K562 (cell line): ENCODE data around the gene INO80. TPM values are rescaled to one million over a fixed set of nuclear protein-coding genes. Genes with fewer than 3 reads are reported as not detected.
A peak's percentile ranks its signal among the peaks of the same experiment; 100 is the strongest.

Experiments
- ARID1B ChIP-seq: fragments of 450-650 bp; IDR thresholded peaks from 2 replicates; pipeline ENCODE4 v1.6.1; 2016; ENCODE audit warnings: antibody characterized with exemption, mild to moderate bottlenecking, inconsistent platforms
- CBX1 ChIP-seq: sonication (generic); IDR thresholded peaks from 2 replicates; pipeline ENCODE4 v1.6.1; 2016; ENCODE audit warnings: antibody characterized with exemption, low read depth, mild to moderate bottlenecking
- CHD2 ChIP-seq: IDR thresholded peaks from 2 replicates; pipeline ENCODE4 v1.6.1; 2011; ENCODE audit warnings: low read depth, low read length
- DMBX1 ChIP-seq: fragments of 250-450 bp; sonication (Bioruptor Pico); IDR thresholded peaks from 2 replicates; pipeline ENCODE4 v1.8.0; 2022; ENCODE audit warnings: inconsistent platforms, mild to moderate bottlenecking, moderate library complexity, borderline replicate concordance
- GATA2 ChIP-seq: sonication (generic); formaldehyde crosslinking; IDR thresholded peaks from 2 replicates; pipeline ENCODE4 v1.4.0; 2020; ENCODE audit warnings: mild to moderate bottlenecking, missing genetic modification reagents
- GTF2F1 ChIP-seq: IDR thresholded peaks from 2 replicates; pipeline ENCODE4 v1.6.1; 2011; ENCODE audit warnings: low read depth, low read length, improper control_type of control experiment
- HIVEP1 ChIP-seq: fragments of 250-450 bp; sonication (Bioruptor Pico); IDR thresholded peaks from 2 replicates; pipeline ENCODE4 v1.4.0; 2020; ENCODE audit warnings: mild to moderate bottlenecking
- LEF1 ChIP-seq: fragments of 450-650 bp; IDR thresholded peaks from 2 replicates; pipeline ENCODE4 v1.6.1; 2016; ENCODE audit warnings: mild to moderate bottlenecking
- MYC ChIP-seq, 2 experiments: fragments of 250-450 bp in 1 of 2; sonication (Bioruptor Pico) in 1 of 2; IDR thresholded peaks; 2 replicates each; pipeline versions ENCODE4 v1.5.1 to v1.6.1; 2012 to 2021; ENCODE audit warnings: low read depth in 2 of 2, borderline replicate concordance in 1 of 2, improper control_type of control experiment in 1 of 2, low read length in 1 of 2, mild to moderate bottlenecking in 1 of 2, moderate library complexity in 1 of 2
- PTBP1 ChIP-seq: fragments of 200-400 bp; formaldehyde crosslinking; IDR thresholded peaks from 2 replicates; pipeline ENCODE4 v1.6.1; 2017; ENCODE audit warnings: low read depth, low read length
- PTTG1 ChIP-seq: fragments of 450-650 bp; IDR thresholded peaks from 2 replicates; pipeline ENCODE4 v1.6.1; 2016; ENCODE audit warnings: low read depth, mild to moderate bottlenecking, missing genetic modification characterization, missing compliant biosample characterization
- SIN3B ChIP-seq: fragments of 450-650 bp; IDR thresholded peaks from 2 replicates; pipeline ENCODE4 v1.6.1; 2017; ENCODE audit warnings: low read depth, mild to moderate bottlenecking, moderate library complexity
- SMAD1 ChIP-seq: fragments of 150-350 bp; IDR thresholded peaks from 2 replicates; pipeline ENCODE4 v1.6.1; 2014; ENCODE audit warnings: low read length, low read depth; ENCODE audit not compliant: partially characterized antibody
- SP1 ChIP-seq: sonication (generic); formaldehyde crosslinking; IDR thresholded peaks from 2 replicates; pipeline ENCODE4 v1.8.1; 2022; ENCODE audit warnings: mild to moderate bottlenecking, missing genetic modification reagents
- WHSC1 ChIP-seq: IDR thresholded peaks from one replicate; pipeline ENCODE4 v1.6.1; 2012; ENCODE audit warnings: low read length, control low read depth, inconsistent platforms
- YY1 ChIP-seq, 3 experiments: IDR thresholded peaks; 2 replicates each; pipeline ENCODE4 v1.6.1; 2011; ENCODE audit warnings: low read length in 2 of 3, mild to moderate bottlenecking in 2 of 3, moderate library complexity in 2 of 3, borderline replicate concordance in 1 of 3, control low read depth in 1 of 3, low read depth in 1 of 3; ENCODE audit not compliant: insufficient read depth in 3 of 3, insufficient replicate concordance in 2 of 3, control insufficient read depth in 1 of 3, insufficient read length in 1 of 3; ENCODE audit errors: extremely low read depth in 1 of 3
- ZNF174 ChIP-seq: fragments of 250-450 bp; sonication (Bioruptor Pico); IDR thresholded peaks from 2 replicates; pipeline ENCODE4 v1.4.0; 2020; ENCODE audit warnings: mild to moderate bottlenecking
- ZNF780A ChIP-seq: fragments of 250-450 bp; sonication (Bioruptor Pico); IDR thresholded peaks from 2 replicates; pipeline ENCODE4 v1.5.0; 2021; ENCODE audit warnings: mild to moderate bottlenecking
- polyA plus RNA-seq, 8 experiments: library from polyadenylated mRNA; depleted of rRNA in 4 of 8; stranded (reverse) in 5 of 8; unstranded in 3 of 8; fragments of >200 nt; fragmentation: Nextera tagmentation in 2 of 8; fragmentation: Illumina TruSeq in 1 of 8; extraction: Ambion mirVana in 2 of 8; extraction: Trizol in 1 of 8; gene quantifications; 2 replicates each; pipeline versions ENCODE4 v1.2.1 to v1.2.3, GENCODE V29; 2011 to 2014; ENCODE audit warnings: inconsistent platforms in 1 of 8, missing spikeins in 1 of 8
- total RNA-seq, 7 experiments: library from RNA; depleted of rRNA in 6 of 7; stranded (reverse); fragments of >200 nt in 6 of 7; fragmentation: Illumina TruSeq in 2 of 7; extraction: Trizol in 2 of 7; gene quantifications; 2 replicates each; pipeline versions ENCODE4 v1.2.1 to v1.2.3, GENCODE V29; 2011 to 2021; ENCODE audit warnings: low replicate concordance in 1 of 7
- TF ChIP-seq, protein P1 (sequence below): fragments of 450-650 bp; formaldehyde crosslinking; IDR thresholded peaks from 2 replicates; pipeline ENCODE4 v1.4.0; 2022; ENCODE audit warnings: missing genetic modification characterization
- TF ChIP-seq, protein P2 (sequence below): fragments of 250-450 bp; sonication (Bioruptor Pico); IDR thresholded peaks from 2 replicates; pipeline ENCODE4 v1.4.0; 2020; ENCODE audit warnings: mild to moderate bottlenecking, moderate library complexity
- TF ChIP-seq, protein P3 (sequence below): fragments of 250-450 bp; sonication (Bioruptor Pico); IDR thresholded peaks from 2 replicates; pipeline ENCODE4 v1.5.0; 2021

Gene INO80
- total and polyA plus RNA-seq, 9 of the 15 experiments (the other 6 are each of a cell fraction or from before 2014, with no cell fraction given), result 1.1 to 25.7 (median 19.9) TPM

DNA sequence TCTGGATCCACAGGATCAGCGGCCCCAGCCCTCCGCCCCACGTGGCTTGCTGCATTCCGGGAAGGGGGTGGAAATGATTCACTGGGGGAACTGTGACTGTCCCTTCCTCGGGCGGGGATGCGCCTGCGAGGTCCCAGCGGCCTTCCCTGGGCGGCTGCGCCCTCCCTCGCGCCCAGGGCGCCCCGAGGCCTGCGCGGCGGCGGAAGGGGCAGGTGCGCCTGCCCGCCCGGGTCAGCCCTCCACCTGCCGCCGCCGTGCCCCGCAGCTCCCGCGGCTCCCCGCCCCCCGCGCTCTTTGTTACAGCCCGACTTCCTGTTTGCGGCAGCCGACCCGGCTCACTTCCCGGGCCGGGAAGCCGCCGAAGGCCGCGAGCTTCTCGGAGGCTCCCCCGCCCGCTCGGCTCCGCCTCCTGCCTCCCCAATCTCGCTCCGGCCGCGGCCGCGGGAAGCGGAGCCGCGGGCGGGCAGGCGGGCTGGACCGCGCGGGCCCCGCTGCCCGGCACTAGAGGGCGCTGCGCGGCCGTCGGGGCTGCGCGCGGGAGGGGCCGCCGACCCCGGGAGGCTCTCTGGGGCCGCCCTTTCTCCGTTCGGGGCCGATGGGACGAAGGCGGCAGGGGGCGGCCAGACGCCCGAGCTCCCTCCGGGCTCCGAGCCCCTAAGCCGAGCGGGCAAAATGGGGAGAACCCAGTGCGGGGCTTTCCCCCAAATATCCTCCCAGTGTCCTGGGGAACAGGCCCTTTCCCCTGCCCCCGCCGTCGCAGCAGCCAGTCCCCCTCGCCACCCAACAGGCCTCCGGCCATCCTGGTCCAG lies 174.3 kb downstream of the INO80 start (continued):
- TF ChIP-seq YY1 (IDR thresholded peaks at IDR 0.05; ENCODE audit: borderline replicate concordance in 1 of 3, control insufficient read depth in 1 of 3, extremely low read depth in 1 of 3, insufficient read depth in 3 of 3, insufficient read length in 1 of 3, insufficient replicate concordance in 2 of 3, low read depth in 1 of 3, low read length in 2 of 3) (peak in 2 of 3 experiments; percentile 60 to 65), WHSC1 (no peak), HIVEP1 (CRISPR knock-in tag) (no peak), SMAD1 (no peak), LEF1 (no peak), SIN3B (no peak; the same call in none of the 2 replicates), MYC (IDR thresholded peaks at IDR 0.05; ENCODE audit: low read depth, low read length) (peak; percentile 58), MYC (CRISPR knock-in tag; IDR thresholded peaks at IDR 0.05; ENCODE audit: borderline replicate concordance, low read depth) (no peak), ZNF174 (CRISPR knock-in tag) (no peak), ZNF780A (CRISPR knock-in tag) (no peak), PTBP1 (no peak), CBX1 (no peak), ARID1B (no peak), GTF2F1 (no peak), DMBX1 (CRISPR knock-in tag) (no peak), GATA2 (CRISPR knock-in tag) (no peak), PTTG1 (tag) (no peak), SP1 (no peak; the same call in 1 of the 2 replicates), CHD2 (peak; percentile 79)
- TF ChIP-seq, protein P1, sequence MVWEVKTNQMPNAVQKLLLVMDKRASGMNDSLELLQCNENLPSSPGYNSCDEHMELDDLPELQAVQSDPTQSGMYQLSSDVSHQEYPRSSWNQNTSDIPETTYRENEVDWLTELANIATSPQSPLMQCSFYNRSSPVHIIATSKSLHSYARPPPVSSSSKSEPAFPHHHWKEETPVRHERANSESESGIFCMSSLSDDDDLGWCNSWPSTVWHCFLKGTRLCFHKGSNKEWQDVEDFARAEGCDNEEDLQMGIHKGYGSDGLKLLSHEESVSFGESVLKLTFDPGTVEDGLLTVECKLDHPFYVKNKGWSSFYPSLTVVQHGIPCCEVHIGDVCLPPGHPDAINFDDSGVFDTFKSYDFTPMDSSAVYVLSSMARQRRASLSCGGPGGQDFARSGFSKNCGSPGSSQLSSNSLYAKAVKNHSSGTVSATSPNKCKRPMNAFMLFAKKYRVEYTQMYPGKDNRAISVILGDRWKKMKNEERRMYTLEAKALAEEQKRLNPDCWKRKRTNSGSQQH, result no peak
- TF ChIP-seq, protein P2, sequence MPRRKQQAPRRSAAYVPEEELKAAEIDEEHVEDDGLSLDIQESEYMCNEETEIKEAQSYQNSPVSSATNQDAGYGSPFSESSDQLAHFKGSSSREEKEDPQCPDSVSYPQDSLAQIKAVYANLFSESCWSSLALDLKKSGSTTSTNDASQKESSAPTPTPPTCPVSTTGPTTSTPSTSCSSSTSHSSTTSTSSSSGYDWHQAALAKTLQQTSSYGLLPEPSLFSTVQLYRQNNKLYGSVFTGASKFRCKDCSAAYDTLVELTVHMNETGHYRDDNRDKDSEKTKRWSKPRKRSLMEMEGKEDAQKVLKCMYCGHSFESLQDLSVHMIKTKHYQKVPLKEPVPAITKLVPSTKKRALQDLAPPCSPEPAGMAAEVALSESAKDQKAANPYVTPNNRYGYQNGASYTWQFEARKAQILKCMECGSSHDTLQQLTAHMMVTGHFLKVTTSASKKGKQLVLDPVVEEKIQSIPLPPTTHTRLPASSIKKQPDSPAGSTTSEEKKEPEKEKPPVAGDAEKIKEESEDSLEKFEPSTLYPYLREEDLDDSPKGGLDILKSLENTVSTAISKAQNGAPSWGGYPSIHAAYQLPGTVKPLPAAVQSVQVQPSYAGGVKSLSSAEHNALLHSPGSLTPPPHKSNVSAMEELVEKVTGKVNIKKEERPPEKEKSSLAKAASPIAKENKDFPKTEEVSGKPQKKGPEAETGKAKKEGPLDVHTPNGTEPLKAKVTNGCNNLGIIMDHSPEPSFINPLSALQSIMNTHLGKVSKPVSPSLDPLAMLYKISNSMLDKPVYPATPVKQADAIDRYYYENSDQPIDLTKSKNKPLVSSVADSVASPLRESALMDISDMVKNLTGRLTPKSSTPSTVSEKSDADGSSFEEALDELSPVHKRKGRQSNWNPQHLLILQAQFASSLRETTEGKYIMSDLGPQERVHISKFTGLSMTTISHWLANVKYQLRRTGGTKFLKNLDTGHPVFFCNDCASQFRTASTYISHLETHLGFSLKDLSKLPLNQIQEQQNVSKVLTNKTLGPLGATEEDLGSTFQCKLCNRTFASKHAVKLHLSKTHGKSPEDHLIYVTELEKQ, result no peak
- TF ChIP-seq, protein P3, sequence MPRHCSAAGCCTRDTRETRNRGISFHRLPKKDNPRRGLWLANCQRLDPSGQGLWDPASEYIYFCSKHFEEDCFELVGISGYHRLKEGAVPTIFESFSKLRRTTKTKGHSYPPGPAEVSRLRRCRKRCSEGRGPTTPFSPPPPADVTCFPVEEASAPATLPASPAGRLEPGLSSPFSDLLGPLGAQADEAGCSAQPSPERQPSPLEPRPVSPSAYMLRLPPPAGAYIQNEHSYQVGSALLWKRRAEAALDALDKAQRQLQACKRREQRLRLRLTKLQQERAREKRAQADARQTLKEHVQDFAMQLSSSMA, result peak; percentile 56; the same call in 1 of the 2 replicates
